HepG2 (cell line): ENCODE measurements around the gene TOMM22. TPM values are rescaled to one million over a fixed set of nuclear protein-coding genes. Genes with fewer than 3 reads are reported as not detected.

ENCODE experiments used
- ASH2L ChIP-seq: fragments of 300-600, 200-600 bp; sonication (generic); IDR thresholded peaks from 2 replicates; pipeline ENCODE4 v1.7.0; 2017; ENCODE audit warnings: low read depth, mild to moderate bottlenecking, moderate library complexity, mixed read lengths, low read length; ENCODE audit not compliant: insufficient read length
- NFE2L1 ChIP-seq: sonication (generic); formaldehyde crosslinking; IDR thresholded peaks from 2 replicates; pipeline ENCODE4 v1.4.0; 2020; ENCODE audit warnings: missing genetic modification reagents, mild to moderate bottlenecking, borderline replicate concordance
- ZNF724P ChIP-seq: sonication (generic); formaldehyde crosslinking; IDR thresholded peaks from 2 replicates; pipeline ENCODE4 v1.8.0; 2022; ENCODE audit warnings: missing genetic modification reagents, borderline replicate concordance
- ZNF766 ChIP-seq: sonication (generic); formaldehyde crosslinking; IDR thresholded peaks from 2 replicates; pipeline ENCODE4 v1.5.0; 2020; ENCODE audit warnings: missing genetic modification reagents, borderline replicate concordance
- polyA plus RNA-seq, 8 experiments: library from polyadenylated mRNA; depleted of rRNA in 3 of 8; stranded (reverse) in 7 of 8; unstranded in 1 of 8; fragments of >200 nt; fragmentation: Illumina TruSeq in 4 of 8; extraction: Trizol in 4 of 8; gene quantifications; 2 replicates each; pipeline versions ENCODE4 v1.2.1 to v1.2.3, GENCODE V29; 2011 to 2016; ENCODE audit warnings: low read depth in 4 of 8, missing spikeins in 1 of 8, mixed read lengths in 1 of 8; ENCODE audit not compliant: insufficient read depth in 1 of 8
- total RNA-seq, 5 experiments: library from RNA; depleted of rRNA; stranded (reverse); fragments of >200 nt; fragmentation: Illumina TruSeq; extraction: Trizol; gene quantifications; 2 replicates each; pipeline ENCODE4 v1.2.3, GENCODE V29; 2016; ENCODE audit warnings: low read depth in 1 of 5
- TF ChIP-seq, protein P1 (sequence below): sonication (generic); formaldehyde crosslinking; IDR thresholded peaks from 2 replicates; pipeline ENCODE4 v1.5.0; 2020; ENCODE audit warnings: missing genetic modification reagents
- TF ChIP-seq, protein P2 (sequence below): IDR thresholded peaks from 2 replicates; pipeline ENCODE4 v1.6.1; 2012; ENCODE audit warnings: inconsistent platforms
- TF ChIP-seq, protein P3 (sequence below): sonication (generic); formaldehyde crosslinking; IDR thresholded peaks from 2 replicates; pipeline ENCODE4 v1.8.0; 2022; ENCODE audit warnings: mild to moderate bottlenecking, missing genetic modification reagents; ENCODE audit not compliant: insufficient replicate concordance
- TF ChIP-seq, protein P4 (sequence below): sonication (generic); formaldehyde crosslinking; IDR thresholded peaks from 2 replicates; pipeline ENCODE4 v1.5.0; 2020; ENCODE audit warnings: missing genetic modification reagents
- TF ChIP-seq, protein P5 (sequence below): IDR thresholded peaks from 2 replicates; pipeline ENCODE4 v1.6.1; 2016; ENCODE audit warnings: missing genetic modification reagents, missing compliant biosample characterization
- TF ChIP-seq, protein P6 (sequence below): sonication (generic); formaldehyde crosslinking; IDR thresholded peaks from 2 replicates; pipeline ENCODE4 v1.4.0; 2020; ENCODE audit warnings: missing genetic modification reagents
- TF ChIP-seq, protein P7 (sequence below): sonication (generic); formaldehyde crosslinking; IDR thresholded peaks from 2 replicates; pipeline ENCODE4 v1.5.0; 2020; ENCODE audit warnings: mild to moderate bottlenecking, missing genetic modification reagents, borderline replicate concordance
- TF ChIP-seq, protein P8 (sequence below): sonication (generic); formaldehyde crosslinking; IDR thresholded peaks from 2 replicates; pipeline ENCODE4 v1.5.0; 2020; ENCODE audit warnings: mild to moderate bottlenecking, low read depth, missing genetic modification reagents, borderline replicate concordance

Gene TOMM22
- total and polyA plus RNA-seq, 2 of the 13 experiments (the other 11 are each of a cell fraction or from before 2014, with no cell fraction given) = 46.9 to 118 TPM

DNA sequence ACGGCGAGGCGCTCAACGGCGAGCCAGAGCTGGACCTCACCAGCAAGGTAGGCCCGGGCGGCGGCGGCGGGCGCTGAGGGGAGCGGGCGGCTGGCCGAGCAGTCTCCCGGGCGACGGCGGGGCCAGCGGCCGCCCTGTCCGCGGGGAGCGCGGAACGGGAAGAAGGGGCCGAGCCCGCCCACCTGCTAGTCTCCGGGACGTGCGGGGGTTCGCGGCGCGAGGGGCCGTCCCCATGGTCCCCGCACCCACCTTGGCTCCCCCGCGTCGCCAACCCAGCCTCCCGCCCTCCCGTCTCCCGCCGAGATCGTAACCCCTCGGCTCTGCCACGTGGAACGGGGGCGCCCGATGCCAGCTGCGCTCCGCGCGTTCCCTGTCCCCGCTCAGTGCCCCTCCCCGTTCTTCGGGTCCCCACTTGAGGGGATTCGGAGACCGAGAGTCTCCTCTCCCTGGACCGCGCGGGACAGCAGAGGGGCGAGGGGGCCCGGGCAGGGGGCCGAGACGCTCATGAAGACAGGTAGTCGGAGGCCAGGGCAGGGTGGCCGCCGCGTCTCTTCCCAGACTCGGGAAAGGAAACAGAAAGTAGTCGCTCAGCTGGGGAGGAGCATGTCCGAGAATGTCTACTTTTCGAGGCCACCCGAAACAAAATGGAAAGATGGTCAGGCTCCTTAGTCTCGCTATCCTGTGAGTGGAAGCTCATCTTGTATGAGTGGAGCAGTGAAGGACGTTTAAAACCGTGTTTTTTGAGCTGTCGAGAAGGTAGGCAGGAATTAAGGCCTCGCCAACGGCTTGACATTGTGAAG is 24.5 kb downstream of the TOMM22 start (continued):
- TF ChIP-seq, protein P1, sequence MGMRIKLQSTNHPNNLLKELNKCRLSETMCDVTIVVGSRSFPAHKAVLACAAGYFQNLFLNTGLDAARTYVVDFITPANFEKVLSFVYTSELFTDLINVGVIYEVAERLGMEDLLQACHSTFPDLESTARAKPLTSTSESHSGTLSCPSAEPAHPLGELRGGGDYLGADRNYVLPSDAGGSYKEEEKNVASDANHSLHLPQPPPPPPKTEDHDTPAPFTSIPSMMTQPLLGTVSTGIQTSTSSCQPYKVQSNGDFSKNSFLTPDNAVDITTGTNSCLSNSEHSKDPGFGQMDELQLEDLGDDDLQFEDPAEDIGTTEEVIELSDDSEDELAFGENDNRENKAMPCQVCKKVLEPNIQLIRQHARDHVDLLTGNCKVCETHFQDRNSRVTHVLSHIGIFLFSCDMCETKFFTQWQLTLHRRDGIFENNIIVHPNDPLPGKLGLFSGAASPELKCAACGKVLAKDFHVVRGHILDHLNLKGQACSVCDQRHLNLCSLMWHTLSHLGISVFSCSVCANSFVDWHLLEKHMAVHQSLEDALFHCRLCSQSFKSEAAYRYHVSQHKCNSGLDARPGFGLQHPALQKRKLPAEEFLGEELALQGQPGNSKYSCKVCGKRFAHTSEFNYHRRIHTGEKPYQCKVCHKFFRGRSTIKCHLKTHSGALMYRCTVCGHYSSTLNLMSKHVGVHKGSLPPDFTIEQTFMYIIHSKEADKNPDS (CRISPR knock-in tag) = no peak
- TF ChIP-seq, protein P2, sequence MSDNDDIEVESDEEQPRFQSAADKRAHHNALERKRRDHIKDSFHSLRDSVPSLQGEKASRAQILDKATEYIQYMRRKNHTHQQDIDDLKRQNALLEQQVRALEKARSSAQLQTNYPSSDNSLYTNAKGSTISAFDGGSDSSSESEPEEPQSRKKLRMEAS = peak; percentile 55; the same call in 1 of the 2 replicates
- TF ChIP-seq, protein P3, sequence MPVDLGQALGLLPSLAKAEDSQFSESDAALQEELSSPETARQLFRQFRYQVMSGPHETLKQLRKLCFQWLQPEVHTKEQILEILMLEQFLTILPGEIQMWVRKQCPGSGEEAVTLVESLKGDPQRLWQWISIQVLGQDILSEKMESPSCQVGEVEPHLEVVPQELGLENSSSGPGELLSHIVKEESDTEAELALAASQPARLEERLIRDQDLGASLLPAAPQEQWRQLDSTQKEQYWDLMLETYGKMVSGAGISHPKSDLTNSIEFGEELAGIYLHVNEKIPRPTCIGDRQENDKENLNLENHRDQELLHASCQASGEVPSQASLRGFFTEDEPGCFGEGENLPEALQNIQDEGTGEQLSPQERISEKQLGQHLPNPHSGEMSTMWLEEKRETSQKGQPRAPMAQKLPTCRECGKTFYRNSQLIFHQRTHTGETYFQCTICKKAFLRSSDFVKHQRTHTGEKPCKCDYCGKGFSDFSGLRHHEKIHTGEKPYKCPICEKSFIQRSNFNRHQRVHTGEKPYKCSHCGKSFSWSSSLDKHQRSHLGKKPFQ (CRISPR knock-in tag) = no peak
- TF ChIP-seq ZNF766 (CRISPR knock-in tag) (0 out of 2 replicates have a peak, but pooled peaks have one; percentile 28), NFE2L1 (no peak), ASH2L (peak; percentile 64), ZNF724P (CRISPR knock-in tag) (no peak)
- TF ChIP-seq, protein P4, sequence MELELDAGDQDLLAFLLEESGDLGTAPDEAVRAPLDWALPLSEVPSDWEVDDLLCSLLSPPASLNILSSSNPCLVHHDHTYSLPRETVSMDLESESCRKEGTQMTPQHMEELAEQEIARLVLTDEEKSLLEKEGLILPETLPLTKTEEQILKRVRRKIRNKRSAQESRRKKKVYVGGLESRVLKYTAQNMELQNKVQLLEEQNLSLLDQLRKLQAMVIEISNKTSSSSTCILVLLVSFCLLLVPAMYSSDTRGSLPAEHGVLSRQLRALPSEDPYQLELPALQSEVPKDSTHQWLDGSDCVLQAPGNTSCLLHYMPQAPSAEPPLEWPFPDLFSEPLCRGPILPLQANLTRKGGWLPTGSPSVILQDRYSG (CRISPR knock-in tag) = no peak
- TF ChIP-seq, protein P5, sequence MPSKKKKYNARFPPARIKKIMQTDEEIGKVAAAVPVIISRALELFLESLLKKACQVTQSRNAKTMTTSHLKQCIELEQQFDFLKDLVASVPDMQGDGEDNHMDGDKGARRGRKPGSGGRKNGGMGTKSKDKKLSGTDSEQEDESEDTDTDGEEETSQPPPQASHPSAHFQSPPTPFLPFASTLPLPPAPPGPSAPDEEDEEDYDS (CRISPR knock-in tag) = no peak
- TF ChIP-seq, protein P6, sequence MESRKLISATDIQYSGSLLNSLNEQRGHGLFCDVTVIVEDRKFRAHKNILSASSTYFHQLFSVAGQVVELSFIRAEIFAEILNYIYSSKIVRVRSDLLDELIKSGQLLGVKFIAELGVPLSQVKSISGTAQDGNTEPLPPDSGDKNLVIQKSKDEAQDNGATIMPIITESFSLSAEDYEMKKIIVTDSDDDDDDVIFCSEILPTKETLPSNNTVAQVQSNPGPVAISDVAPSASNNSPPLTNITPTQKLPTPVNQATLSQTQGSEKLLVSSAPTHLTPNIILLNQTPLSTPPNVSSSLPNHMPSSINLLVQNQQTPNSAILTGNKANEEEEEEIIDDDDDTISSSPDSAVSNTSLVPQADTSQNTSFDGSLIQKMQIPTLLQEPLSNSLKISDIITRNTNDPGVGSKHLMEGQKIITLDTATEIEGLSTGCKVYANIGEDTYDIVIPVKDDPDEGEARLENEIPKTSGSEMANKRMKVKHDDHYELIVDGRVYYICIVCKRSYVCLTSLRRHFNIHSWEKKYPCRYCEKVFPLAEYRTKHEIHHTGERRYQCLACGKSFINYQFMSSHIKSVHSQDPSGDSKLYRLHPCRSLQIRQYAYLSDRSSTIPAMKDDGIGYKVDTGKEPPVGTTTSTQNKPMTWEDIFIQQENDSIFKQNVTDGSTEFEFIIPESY (CRISPR knock-in tag) = no peak
- TF ChIP-seq, protein P7, sequence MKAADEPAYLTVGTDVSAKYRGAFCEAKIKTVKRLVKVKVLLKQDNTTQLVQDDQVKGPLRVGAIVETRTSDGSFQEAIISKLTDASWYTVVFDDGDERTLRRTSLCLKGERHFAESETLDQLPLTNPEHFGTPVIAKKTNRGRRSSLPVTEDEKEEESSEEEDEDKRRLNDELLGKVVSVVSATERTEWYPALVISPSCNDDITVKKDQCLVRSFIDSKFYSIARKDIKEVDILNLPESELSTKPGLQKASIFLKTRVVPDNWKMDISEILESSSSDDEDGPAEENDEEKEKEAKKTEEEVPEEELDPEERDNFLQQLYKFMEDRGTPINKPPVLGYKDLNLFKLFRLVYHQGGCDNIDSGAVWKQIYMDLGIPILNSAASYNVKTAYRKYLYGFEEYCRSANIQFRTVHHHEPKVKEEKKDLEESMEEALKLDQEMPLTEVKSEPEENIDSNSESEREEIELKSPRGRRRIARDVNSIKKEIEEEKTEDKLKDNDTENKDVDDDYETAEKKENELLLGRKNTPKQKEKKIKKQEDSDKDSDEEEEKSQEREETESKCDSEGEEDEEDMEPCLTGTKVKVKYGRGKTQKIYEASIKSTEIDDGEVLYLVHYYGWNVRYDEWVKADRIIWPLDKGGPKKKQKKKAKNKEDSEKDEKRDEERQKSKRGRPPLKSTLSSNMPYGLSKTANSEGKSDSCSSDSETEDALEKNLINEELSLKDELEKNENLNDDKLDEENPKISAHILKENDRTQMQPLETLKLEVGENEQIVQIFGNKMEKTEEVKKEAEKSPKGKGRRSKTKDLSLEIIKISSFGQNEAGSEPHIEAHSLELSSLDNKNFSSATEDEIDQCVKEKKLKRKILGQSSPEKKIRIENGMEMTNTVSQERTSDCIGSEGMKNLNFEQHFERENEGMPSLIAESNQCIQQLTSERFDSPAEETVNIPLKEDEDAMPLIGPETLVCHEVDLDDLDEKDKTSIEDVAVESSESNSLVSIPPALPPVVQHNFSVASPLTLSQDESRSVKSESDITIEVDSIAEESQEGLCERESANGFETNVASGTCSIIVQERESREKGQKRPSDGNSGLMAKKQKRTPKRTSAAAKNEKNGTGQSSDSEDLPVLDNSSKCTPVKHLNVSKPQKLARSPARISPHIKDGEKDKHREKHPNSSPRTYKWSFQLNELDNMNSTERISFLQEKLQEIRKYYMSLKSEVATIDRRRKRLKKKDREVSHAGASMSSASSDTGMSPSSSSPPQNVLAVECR = peak; percentile 72
- TF ChIP-seq, protein P8, sequence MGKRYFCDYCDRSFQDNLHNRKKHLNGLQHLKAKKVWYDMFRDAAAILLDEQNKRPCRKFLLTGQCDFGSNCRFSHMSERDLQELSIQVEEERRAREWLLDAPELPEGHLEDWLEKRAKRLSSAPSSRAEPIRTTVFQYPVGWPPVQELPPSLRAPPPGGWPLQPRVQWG (CRISPR knock-in tag) = no peak
